Esophagus muscularis mucosa (tissue), 4 donors: ENCODE data around the gene ZNF610. TPM values are rescaled to one million over a fixed set of nuclear protein-coding genes. Genes with fewer than 3 reads are reported as not detected.
"Not testable (repeated sequence)": the region's sequence is repeated elsewhere in the genome, so short reads cannot be mapped to it uniquely, and the experiment has no call there.

Experiments used
- DNase-seq: peaks from one replicate; pipeline ENCODE4 v3.0.0-alpha.2; 2017; ENCODE audit errors: extremely low spot score
- H3K27ac ChIP-seq, 4 donors: fragments of 200-600 bp; sonication (generic); replicated peaks in 1 of 4; 1 replicate in 3 of 4; 2 replicates in 1 of 4; pipeline ENCODE4 v1.5.1; 2016 to 2019; ENCODE audit warnings: mild to moderate bottlenecking in 1 of 4
- H3K27me3 ChIP-seq, 4 donors: fragments of 200-600 bp; sonication (generic); one replicate each; pipeline versions ENCODE4 v1.5.1 to v1.6.0; 2016 to 2019
- H3K36me3 ChIP-seq, 4 donors: fragments of 200-600 bp; sonication (generic); one replicate each; pipeline ENCODE4 v1.5.1; 2016 to 2019
- H3K4me1 ChIP-seq, 4 donors: fragments of 200-600 bp; sonication (generic); one replicate each; pipeline ENCODE4 v1.5.1; 2016 to 2019
- H3K4me3 ChIP-seq, 4 donors: fragments of 200-600 bp; sonication (generic); 1 replicate in 2 of 4; 2 replicates in 2 of 4; pipeline ENCODE4 v1.5.1; 2016 to 2019; ENCODE audit warnings: mild to moderate bottlenecking in 4 of 4, moderate library complexity in 1 of 4
- H3K9me3 ChIP-seq, 4 donors: fragments of 200-600 bp; sonication (generic); 1 replicate in 3 of 4; 2 replicates in 1 of 4; pipeline ENCODE4 v1.5.1; 2016 to 2019
- CTCF ChIP-seq, 3 experiments: fragments of 200-600 bp in 2 of 3; fragments of 450-650 bp in 1 of 3; sonication (generic) in 2 of 3; IDR thresholded peaks; one replicate each; pipeline ENCODE4 v1.5.1; 2017 to 2019; ENCODE audit warnings: antibody characterized with exemption in 3 of 3, mild to moderate bottlenecking in 2 of 3, moderate library complexity in 1 of 3
- EP300 ChIP-seq: sonication (generic); formaldehyde crosslinking; IDR thresholded peaks from one replicate; pipeline ENCODE4 v1.6.1; 2017; ENCODE audit warnings: antibody characterized with exemption
- POLR2A ChIP-seq: fragments of 450-650 bp; IDR thresholded peaks from one replicate; pipeline ENCODE4 v1.6.1; 2017; ENCODE audit warnings: antibody characterized with exemption, moderate library complexity, mild to moderate bottlenecking, low read depth
- POLR2AphosphoS5 ChIP-seq, 2 donors: sonication (generic); formaldehyde crosslinking; IDR thresholded peaks; one replicate each; pipeline ENCODE4 v1.6.1; 2017; ENCODE audit warnings: antibody characterized with exemption in 2 of 2
- WGBS: methylation state at CpG from one replicate; pipeline ENCODE4 v1.1.5; 2018; 5-methylcytosine and 5-hydroxymethylcytosine counted together
- intact Hi-C: fragments of 100-400 bp; cut with DNase I; formaldehyde crosslinking; loops from one replicate; pipeline ENCODE4 v1.15.1; 2023
- total RNA-seq, 4 donors: library from RNA; depleted of rRNA; stranded (reverse); fragments of >200 nt; gene quantifications; one replicate each; pipeline versions ENCODE4 v1.1.0 to v1.2.1, GENCODE V29; 2016

ZNF610 gene
- total RNA-seq: 1 to 10 TPM; 1.3 to 3.2 (median 2.2) TPM

- peaks cover 0 to 12% (median 0%) of the 10 kb centered on the region in 4 donors for H3K36me3 ChIP-seq
- H3K27ac ChIP-seq: peak within 1 kb of the TSS; percentile 75 to 88 (median 82)
- under 1% methylated on average over 32 of the region's 55 CpGs for WGBS
- peaks cover 0 to 43% (median 35%) of the 10 kb centered on the region in 4 donors for H3K9me3 ChIP-seq
- peak; percentile 96 for DNase-seq
- peaks cover 8 to 14% (median 11%) of the 10 kb centered on the region in 4 donors for H3K4me1 ChIP-seq
- intact Hi-C loops: no loop called here
- no peaks in the 10 kb centered on the region for H3K27me3 ChIP-seq
- H3K4me3 ChIP-seq: peak within 1 kb of the TSS; percentile 76 to 81 (median 78)
- TF ChIP-seq POLR2AphosphoS5 (IDR thresholded peaks at IDR 0.05) (peak; percentile 89 to 94), POLR2A (no peak)
Measured at GRCh38 chr19:52336117-52336790, at the start of gene ZNF610. TSS of gene ZNF610 (plus strand) at chr19:52336243. CDS start at chr19:52349173, 12,930 bp downstream.

GRCh38 chr19:52286256-52286655, 49.8 kb upstream of the ZNF610 start:
- H3K4me3 ChIP-seq: no peak overlapping the region
- 93% methylated on average over 6 of the region's 6 CpGs for WGBS
- no peaks in the 10 kb centered on the region for H3K4me1 ChIP-seq
- H3K27ac ChIP-seq: no peak overlapping the region
- H3K9me3 ChIP-seq: no peaks in the 10 kb centered on the region
- H3K36me3 ChIP-seq: peaks cover 56 to 91% (median 82%) of the 10 kb centered on the region in 4 donors
- no peaks in the 10 kb centered on the region for H3K27me3 ChIP-seq
- intact Hi-C loops: no loop called here
- no peak for DNase-seq
- TF ChIP-seq CTCF (IDR thresholded peaks at IDR 0.05) (no peak), POLR2AphosphoS5 (IDR thresholded peaks at IDR 0.05) (no peak), EP300 (no peak), POLR2A (no peak)

- Histone ChIP-seq H3K27ac (no peak overlapping the region), H3K36me3 (peaks cover 28 to 58% (median 42%) of the 10 kb centered on the region in 4 donors), H3K9me3 (no peaks in the 10 kb centered on the region), H3K27me3 (no peaks in the 10 kb centered on the region), H3K4me3 (no peak overlapping the region), H3K4me1 (peaks cover 5 to 8% (median 7%) of the 10 kb centered on the region in 4 donors)
- TF ChIP-seq CTCF (IDR thresholded peaks at IDR 0.05): no peak
- DNase-seq: no peak
- intact Hi-C loops: no loop called here
- 88% methylated on average over 3 of the region's 3 CpGs for WGBS
Measured at GRCh38 chr19:52291781-52292180, 44.3 kb upstream of the ZNF610 start.

- WGBS: over 99% methylated on average over 6 of the region's 6 CpGs
- peaks cover 22 to 49% (median 36%) of the 10 kb centered on the region in 4 donors for H3K36me3 ChIP-seq
- intact Hi-C loops: not testable (repeated sequence)
Measured at GRCh38 chr19:52292946-52293345, 43.1 kb upstream of the ZNF610 start.

GRCh38 chr19:52296400-52296772, 39.7 kb upstream of the ZNF610 start:
- Histone ChIP-seq H3K4me3 (peak overlapping the region; percentile 86 to 89 (median 86)), H3K9me3 (no peaks in the 10 kb centered on the region), H3K36me3 (peaks cover 10 to 40% (median 26%) of the 10 kb centered on the region in 4 donors), H3K27me3 (no peaks in the 10 kb centered on the region), H3K27ac (peak overlapping the region; percentile 89 to 97 (median 94)), H3K4me1 (peaks cover 15 to 21% (median 19%) of the 10 kb centered on the region in 4 donors)
- DNase-seq: no peak
- intact Hi-C loops: no loop called here
- TF ChIP-seq POLR2AphosphoS5 (IDR thresholded peaks at IDR 0.05) (no peak), POLR2A (no peak)
- 22% methylated on average over 8 of the region's 8 CpGs for WGBS

More at GRCh38 chr19:52292946-52293345, 43.1 kb upstream of the ZNF610 start:
- DNase-seq, H3K27me3 ChIP-seq, H3K9me3 ChIP-seq, H3K4me3 ChIP-seq, H3K27ac ChIP-seq: not testable (repeated sequence)
- peaks cover 10 to 14% (median 13%) of the 10 kb centered on the region in 4 donors for H3K4me1 ChIP-seq

- Histone ChIP-seq H3K4me1 (peaks cover 15 to 21% (median 19%) of the 10 kb centered on the region in 4 donors), H3K36me3 (peaks cover 16 to 40% (median 29%) of the 10 kb centered on the region in 4 donors), H3K9me3 (peaks cover 0 to under 1% (median 0%) of the 10 kb centered on the region in 4 donors), H3K4me3 (peak within 1 kb of the TSS; percentile 86 to 89 (median 86)), H3K27me3 (no peaks in the 10 kb centered on the region), H3K27ac (peak within 1 kb of the TSS; percentile 89 to 97 (median 94))
- intact Hi-C loops: loop anchor here (1.0 kb wide), 1 partner anchor 28 kb away; the partner anchor contains the start of gene ZNF766
- 1% methylated on average over 34 of the region's 75 CpGs for WGBS
- DNase-seq: peak; percentile 93
- no peak for TF ChIP-seq POLR2A
- TF ChIP-seq CTCF (IDR thresholded peaks at IDR 0.05): peak in 2 of 3 experiments; percentile 12 to 16
- TF ChIP-seq POLR2AphosphoS5 (IDR thresholded peaks at IDR 0.05): peak; percentile 83 to 91
- no peak for TF ChIP-seq EP300
Measured at GRCh38 chr19:52296773-52297600, 39.1 kb upstream of the ZNF610 start, which contains the start of gene ZNF480. TSS of gene ZNF480 (plus strand) at chr19:52297169. CDS start at chr19:52300413, 3,244 bp downstream.
